ENCODE data around the gene S100A4.
A peak's percentile ranks its signal among the peaks of the same experiment; 100 is the strongest.
"Not testable (repeated sequence)": the region's sequence is repeated elsewhere in the genome, so short reads cannot be mapped to it uniquely, and the experiment has no call there.

The S100A4 gene

GRCh38 chr1:153567621-153568366 lies 22.2 kb upstream of the S100A4 start:
- in situ Hi-C loops (cut with MboI; ENCODE audit: low sequenced_read_pairs, unreplicated experiment), result no loop called here
- TF ChIP-seq, protein P1, sequence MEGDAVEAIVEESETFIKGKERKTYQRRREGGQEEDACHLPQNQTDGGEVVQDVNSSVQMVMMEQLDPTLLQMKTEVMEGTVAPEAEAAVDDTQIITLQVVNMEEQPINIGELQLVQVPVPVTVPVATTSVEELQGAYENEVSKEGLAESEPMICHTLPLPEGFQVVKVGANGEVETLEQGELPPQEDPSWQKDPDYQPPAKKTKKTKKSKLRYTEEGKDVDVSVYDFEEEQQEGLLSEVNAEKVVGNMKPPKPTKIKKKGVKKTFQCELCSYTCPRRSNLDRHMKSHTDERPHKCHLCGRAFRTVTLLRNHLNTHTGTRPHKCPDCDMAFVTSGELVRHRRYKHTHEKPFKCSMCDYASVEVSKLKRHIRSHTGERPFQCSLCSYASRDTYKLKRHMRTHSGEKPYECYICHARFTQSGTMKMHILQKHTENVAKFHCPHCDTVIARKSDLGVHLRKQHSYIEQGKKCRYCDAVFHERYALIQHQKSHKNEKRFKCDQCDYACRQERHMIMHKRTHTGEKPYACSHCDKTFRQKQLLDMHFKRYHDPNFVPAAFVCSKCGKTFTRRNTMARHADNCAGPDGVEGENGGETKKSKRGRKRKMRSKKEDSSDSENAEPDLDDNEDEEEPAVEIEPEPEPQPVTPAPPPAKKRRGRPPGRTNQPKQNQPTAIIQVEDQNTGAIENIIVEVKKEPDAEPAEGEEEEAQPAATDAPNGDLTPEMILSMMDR (IDR thresholded peaks at IDR 0.05; ENCODE audit: borderline replicate concordance, control extremely low read depth, extremely low read depth, insufficient read depth, missing control alignments), result no peak
- no peak for DNase-seq (ENCODE audit: low spot score)

GRCh38 chr1:153566414-153567371 lies 21.1 kb upstream of the S100A4 start:
- TF ChIP-seq, protein P1 (IDR thresholded peaks at IDR 0.05; ENCODE audit: borderline replicate concordance, control extremely low read depth, extremely low read depth, insufficient read depth, missing control alignments), result no peak
- peak; percentile 69 for DNase-seq (ENCODE audit: low spot score)

GRCh38 chr1:153565529-153566374 lies 20.1 kb upstream of the S100A4 start, which contains the start of gene S100A2:
Gene S100A2 (minus strand): TSS chr1:153565844. CDS start chr1:153563877, 1,967 bp downstream.
- in situ Hi-C loops (cut with MboI; ENCODE audit: low sequenced_read_pairs, unreplicated experiment), result no loop called here
- TF ChIP-seq, protein P1 (IDR thresholded peaks at IDR 0.05; ENCODE audit: borderline replicate concordance, control extremely low read depth, extremely low read depth, insufficient read depth, missing control alignments), result no peak
- DNase-seq (ENCODE audit: low spot score), result peak; percentile 77

More at GRCh38 chr1:153566414-153567371, 21.1 kb upstream of the S100A4 start:
- in situ Hi-C loops (cut with MboI; ENCODE audit: low sequenced_read_pairs, unreplicated experiment), result no loop called here

DNA sequence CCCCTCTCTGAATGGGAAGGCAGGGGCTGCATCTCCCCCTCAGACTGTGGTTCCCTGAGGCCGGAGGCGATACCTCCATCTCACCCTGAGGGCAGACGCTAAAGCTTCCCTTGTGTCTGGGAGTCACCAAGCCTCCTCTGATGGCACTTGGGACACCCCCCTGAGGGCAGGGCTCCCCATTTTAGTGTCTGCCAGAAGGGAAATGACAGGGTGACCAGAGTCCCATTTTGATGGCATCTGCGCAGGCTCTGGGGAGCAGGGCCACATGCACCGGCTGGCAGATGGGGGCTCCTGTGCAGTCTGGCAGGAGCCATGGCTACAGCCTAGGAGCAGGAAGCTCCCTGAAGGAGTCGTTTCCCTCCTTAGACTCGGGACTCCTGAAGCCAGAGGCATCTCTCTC lies 18.4 kb upstream of the S100A4 start:
- DNase-seq (ENCODE audit: low spot score), result no peak
- TF ChIP-seq, protein P1 (IDR thresholded peaks at IDR 0.05; ENCODE audit: borderline replicate concordance, control extremely low read depth, extremely low read depth, insufficient read depth, missing control alignments), result no peak
- in situ Hi-C loops (cut with MboI; ENCODE audit: low sequenced_read_pairs, unreplicated experiment), result no loop called here

DNA sequence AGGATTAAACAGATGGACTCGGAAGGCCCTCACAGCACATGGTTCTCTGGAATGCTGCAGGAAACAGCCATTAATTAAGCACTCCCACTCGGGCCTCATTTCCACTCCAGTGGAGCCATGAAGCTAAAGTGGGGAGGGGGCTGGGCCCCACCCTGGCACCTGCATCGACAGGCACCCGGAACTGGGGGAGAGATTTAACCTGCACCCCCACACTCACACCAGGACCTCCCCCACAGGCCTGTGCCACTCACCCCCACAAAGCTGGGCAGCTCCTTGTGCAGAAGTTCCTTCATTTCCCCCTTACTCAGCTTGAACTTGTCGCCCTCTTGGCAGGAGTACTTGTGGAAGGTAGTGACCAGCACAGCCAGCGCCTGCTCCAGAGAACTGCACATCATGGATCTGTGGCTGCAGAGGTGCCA lies 17.9 kb upstream of the S100A4 start:
- in situ Hi-C loops (cut with MboI; ENCODE audit: low sequenced_read_pairs, unreplicated experiment), result no loop called here
- DNase-seq (ENCODE audit: low spot score), result no peak
- TF ChIP-seq, protein P1 (IDR thresholded peaks at IDR 0.05; ENCODE audit: borderline replicate concordance, control extremely low read depth, extremely low read depth, insufficient read depth, missing control alignments), result no peak

DNA sequence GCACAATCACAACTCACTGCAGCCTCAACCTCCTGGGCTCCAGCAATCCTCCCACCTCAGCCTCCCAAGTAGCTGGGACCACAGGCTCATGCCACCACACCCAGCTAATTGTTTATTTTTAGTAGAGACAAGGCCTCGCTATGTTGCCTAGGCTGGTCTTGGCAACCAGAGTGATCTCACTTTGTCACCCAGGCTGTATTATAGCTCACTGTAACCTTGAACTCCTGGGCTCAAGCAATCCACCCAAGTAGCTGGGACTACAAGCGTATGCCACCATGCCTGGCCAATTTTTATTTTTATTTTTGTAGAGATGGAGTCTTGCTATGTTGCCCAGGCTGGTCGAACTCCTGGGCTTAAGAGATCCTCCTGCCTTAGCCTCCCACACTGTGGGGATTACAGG lies 16.4 kb upstream of the S100A4 start:
- DNase-seq (ENCODE audit: low spot score); in situ Hi-C loops (cut with MboI; ENCODE audit: low sequenced_read_pairs, unreplicated experiment): not testable (repeated sequence)

Data from GM13976 (cell line).